Pancreas (tissue), 10 donors: ENCODE measurements around the gene ARIH2. TPM values are rescaled to one million over a fixed set of nuclear protein-coding genes. Genes with fewer than 3 reads are reported as not detected.
"Not testable (repeated sequence)": the region's sequence is repeated elsewhere in the genome, so short reads cannot be mapped to it uniquely, and the experiment has no call there.

Experiments
- ATAC-seq, 4 donors: fragments of 200-7000 bp; cut with Tn5 transposase; one replicate each; pipeline versions ENCODE4 v1.8.0 to v1.9.1; 2020; ENCODE audit warnings: mild to moderate bottlenecking in 4 of 4, moderate library complexity in 4 of 4
- DNase-seq, 6 donors: peaks; one replicate each; pipeline ENCODE4 v3.0.0-alpha.2; 2020
- FAIRE-seq: peaks from 2 replicates; lab custom pipeline; 2012; peaks lifted over from hg19 to GRCh38; lab: Jason Lieb, UNC
- H3K27ac ChIP-seq, 4 donors: fragments of 200-600 bp; sonication (generic); 1 replicate in 3 of 4; 2 replicates in 1 of 4; pipeline versions ENCODE4 v1.5.0 to v1.8.0; 2020
- H3K27me3 ChIP-seq, 4 donors: fragments of 200-600 bp; one replicate each; pipeline ENCODE4 v1.8.0; 2021
- H3K36me3 ChIP-seq, 3 donors: fragments of 200-600 bp; sonication (generic) in 1 of 3; one replicate each; pipeline versions ENCODE4 v1.5.0 to v1.8.0; 2020 to 2021
- H3K4me1 ChIP-seq, 3 donors: fragments of 200-600 bp; one replicate each; pipeline ENCODE4 v1.8.0; 2021
- H3K4me3 ChIP-seq, 4 donors: fragments of 200-600 bp; sonication (generic) in 2 of 4; one replicate each; pipeline versions ENCODE4 v1.5.0 to v1.8.0; 2020 to 2021
- H3K9me3 ChIP-seq, 4 donors: fragments of 200-600 bp; one replicate each; pipeline ENCODE4 v1.8.0; 2021
- CTCF ChIP-seq, 4 donors: fragments of 200-600 bp; sonication (generic) in 3 of 4; IDR thresholded peaks; one replicate each; pipeline versions ENCODE4 v1.5.0 to v1.8.0; 2021; ENCODE audit warnings: antibody characterized with exemption in 4 of 4
- WGBS, 2 donors: extraction: QIAGEN DNeasy Blood & Tissue Kit; methylation state at CpG; one replicate each; pipeline ENCODE4 v1.1.7; 2013; 5-methylcytosine and 5-hydroxymethylcytosine counted together
- intact Hi-C, 3 donors: fragments of 100-400 bp; cut with DNase I; formaldehyde crosslinking; loops; one replicate each; pipeline versions ENCODE4 v1.11.1 to v1.14.2; 2022
- polyA plus RNA-seq, 2 donors: library from polyadenylated mRNA; stranded (reverse); fragments of 200-250 nt; gene quantifications; one replicate each; pipeline ENCODE4 v1.2.3, GENCODE V29; 2013
- total RNA-seq, 6 donors: library from RNA; stranded (reverse); fragmentation: NEBNext Ultra II Directional in 4 of 6; extraction: Animal tissue kit (Norgen Biotek cat#: 25700) in 4 of 6; gene quantifications; one replicate each; pipeline versions ENCODE4 v1.2.1 to v1.2.4, GENCODE V29; 2021 to 2023
- donor health status: healthy with polysubstance abuse.
- donor health status: DM: no; HTN: no; CAD: no; lungs with moderate emphysema.
- donor health status: DM: no; HTN: no; CAD: no.
- donor health status: control.
- donor health status: control.
- donor health status: Bipolar disorder and iron deficiency.
- donor health status: DM: yes; HTN: yes; CAD: no.
- donor health status: DM: no; HTN: no; CAD: no.
- donor health status: DM: no; HTN: no; CAD: no.
- donor health status: DM: yes; HTN: yes; CAD: no.

ARIH2 gene
- total and polyA plus RNA-seq, 8 donors, result 33.3 to 53.6 (median 41.6) TPM

DNA sequence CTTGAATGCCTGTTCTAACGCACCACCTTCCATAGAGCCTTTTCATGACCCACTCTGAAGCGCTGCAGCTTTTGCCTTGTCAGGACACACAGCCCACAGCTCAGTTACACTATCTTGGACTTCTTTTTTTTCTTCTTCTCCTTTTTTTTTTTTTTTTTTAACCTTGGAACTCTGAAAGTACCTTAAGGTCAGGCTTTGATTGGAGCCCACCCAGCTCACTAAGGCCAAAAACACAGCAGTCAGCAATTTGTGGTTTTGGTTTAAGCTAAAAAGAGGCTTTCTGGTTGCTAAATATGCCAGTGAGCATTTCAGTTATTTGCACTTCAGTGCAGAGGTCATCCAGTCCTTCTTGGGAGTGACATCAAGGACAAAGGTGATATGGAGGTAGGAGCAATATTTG, 21.7 kb upstream of the ARIH2 start:
- ATAC-seq (peak in 1 of 4 donors; percentile 3), DNase-seq (no peak), FAIRE-seq (no peak)
- no peaks in the 10 kb centered on the region for H3K36me3 ChIP-seq
- H3K4me3 ChIP-seq, result peak overlapping the region in 1 of 4 donors; percentile 75
- H3K9me3 ChIP-seq, result no peaks in the 10 kb centered on the region
- TF ChIP-seq CTCF (IDR thresholded peaks at IDR 0.05), result no peak
- intact Hi-C loops, result no loop called here
- H3K4me1 ChIP-seq, result peaks cover 9 to 15% (median 9%) of the 10 kb centered on the region in 3 donors
- H3K27me3 ChIP-seq, result no peaks in the 10 kb centered on the region
- H3K27ac ChIP-seq, result peak overlapping the region in 2 of 4 donors; percentile 59 to 73
- 61 to 83% methylated on average over 2 of the region's 2 CpGs for WGBS, 2 donors

DNA sequence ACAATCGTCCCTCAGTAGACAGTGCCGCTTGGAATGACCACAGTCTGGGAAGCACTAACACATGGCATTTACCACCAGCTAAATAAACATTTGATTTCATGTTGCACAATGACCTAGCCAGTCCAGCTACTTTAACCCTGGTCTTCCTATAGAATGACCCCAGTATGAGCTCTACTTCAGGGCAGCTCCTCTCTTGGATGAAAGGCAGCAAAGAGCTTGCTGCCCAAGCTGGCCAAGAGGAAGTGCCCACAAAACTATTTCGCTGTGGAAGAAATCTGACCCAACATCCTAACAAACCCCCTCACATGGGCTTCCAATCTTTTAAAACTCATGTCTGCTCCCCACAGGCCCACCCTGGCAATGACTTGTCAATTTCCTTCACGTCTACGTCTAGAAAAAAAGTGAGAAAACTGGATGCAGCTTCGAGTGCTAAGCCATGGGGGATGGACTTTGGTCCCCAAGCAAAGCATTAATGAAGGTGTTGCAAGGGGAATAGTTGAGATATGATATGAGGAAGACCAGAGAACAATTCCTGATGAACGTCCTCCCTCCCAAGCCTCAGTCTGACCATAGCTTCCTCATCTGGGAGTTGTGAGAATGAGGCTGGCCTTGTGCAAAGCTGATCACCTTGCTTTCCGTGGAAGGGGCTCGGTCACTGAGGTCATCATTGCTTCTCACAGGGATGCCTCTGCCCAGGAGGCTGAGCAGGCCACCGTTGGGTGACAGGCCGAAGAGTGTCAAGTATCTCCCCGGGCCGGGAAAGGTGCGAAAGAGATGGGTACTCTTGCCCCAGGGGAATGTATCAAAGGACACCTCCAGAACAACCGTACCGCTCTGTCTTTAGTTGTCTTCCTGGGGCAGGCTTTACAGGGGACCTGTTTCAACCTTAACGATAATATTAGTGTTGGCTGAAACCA, 20.9 kb upstream of the ARIH2 start:
- Histone ChIP-seq H3K9me3 (no peaks in the 10 kb centered on the region), H3K36me3 (no peaks in the 10 kb centered on the region), H3K27ac (peak overlapping the region; percentile 59 to 73 (median 62)), H3K4me3 (peak overlapping the region; percentile 53 to 75 (median 69)), H3K4me1 (peaks cover 9 to 15% (median 9%) of the 10 kb centered on the region in 3 donors), H3K27me3 (no peaks in the 10 kb centered on the region)
- DNase-seq (peak in 4 of 6 donors; percentile 11 to 54 (median 28)), FAIRE-seq (no peak), ATAC-seq (peak; percentile 10 to 23 (median 16))
- intact Hi-C loops, result no loop called here
- TF ChIP-seq CTCF (IDR thresholded peaks at IDR 0.05), result no peak
- WGBS, 2 donors, result 15 to 17% methylated on average over 17 of the region's 17 CpGs

- Histone ChIP-seq H3K4me1 (peaks cover 9 to 15% (median 9%) of the 10 kb centered on the region in 3 donors), H3K9me3 (no peaks in the 10 kb centered on the region), H3K36me3 (no peaks in the 10 kb centered on the region), H3K27ac (peak within 1 kb of the TSS; percentile 59 to 73 (median 62)), H3K4me3 (peak within 1 kb of the TSS; percentile 53 to 75 (median 69)), H3K27me3 (no peaks in the 10 kb centered on the region)
- 2 to 3% methylated on average over 52 to 54 of the region's 54 CpGs for WGBS, 2 donors
- intact Hi-C loops, result no loop called here
- DNase-seq (peak; percentile 90 to 98 (median 96)), ATAC-seq (peak; percentile 95 to 99 (median 98)), FAIRE-seq (no peak)
- no peak for TF ChIP-seq CTCF (IDR thresholded peaks at IDR 0.05)
Measured at GRCh38 chr3:48898383-48899234, 20.0 kb upstream of the ARIH2 start, which contains the start of gene SLC25A20. SLC25A20 (minus strand) TSS chr3:48898882; CDS start chr3:48898794, 88 bp downstream.

- Histone ChIP-seq H3K4me1 (peaks cover 9 to 15% (median 9%) of the 10 kb centered on the region in 3 donors), H3K9me3 (no peaks in the 10 kb centered on the region), H3K27me3 (no peaks in the 10 kb centered on the region), H3K36me3 (no peaks in the 10 kb centered on the region), H3K4me3 (peak overlapping the region in 2 of 4 donors; percentile 66 to 75), H3K27ac (peak overlapping the region in 3 of 4 donors; percentile 19 to 73 (median 59))
- 80% methylated on average over 4 of the region's 4 CpGs for WGBS, 2 donors
- ATAC-seq, result no peak
- TF ChIP-seq CTCF (IDR thresholded peaks at IDR 0.05), result no peak
- intact Hi-C loops, result no loop called here
- no peak for FAIRE-seq
- no peak for DNase-seq
Measured at GRCh38 chr3:48899273-48899672, 19.4 kb upstream of the ARIH2 start.

GRCh38 chr3:48907026-48907425, 11.6 kb upstream of the ARIH2 start:
- ATAC-seq, H3K36me3 ChIP-seq, intact Hi-C loops, H3K27ac ChIP-seq, FAIRE-seq, DNase-seq, H3K4me1 ChIP-seq, H3K9me3 ChIP-seq, H3K4me3 ChIP-seq, H3K27me3 ChIP-seq: not testable (repeated sequence)
- 91 to 94% methylated on average over 13 of the region's 13 CpGs for WGBS, 2 donors
